GM21619 (cell line): ENCODE data around the gene PGAP6.
"Not testable (repeated sequence)": the region's sequence is repeated elsewhere in the genome, so short reads cannot be mapped to it uniquely, and the experiment has no call there.

Experiments used
- ATAC-seq: cut with Tn5 transposase; IDR thresholded peaks from one replicate; pipeline ENCODE4 v1.9.1; 2021; ENCODE audit not compliant: unreplicated experiment

The PGAP6 gene

GRCh38 chr16:368388-369158, 13.2 kb downstream of the PGAP6 start:
- no peak for ATAC-seq

GRCh38 chr16:367333-367903, 14.4 kb downstream of the PGAP6 start:
- ATAC-seq = no peak

GRCh38 chr16:366476-366875, 15.3 kb downstream of the PGAP6 start:
- ATAC-seq = no peak

- no peak for ATAC-seq
Observed at GRCh38 chr16:364595-365491, 16.9 kb downstream of the PGAP6 start.

- ATAC-seq = no peak
Observed at GRCh38 chr16:363766-364490, 17.9 kb downstream of the PGAP6 start.

GRCh38 chr16:363110-363765, 18.5 kb downstream of the PGAP6 start:
- ATAC-seq = no peak

- ATAC-seq = not testable (repeated sequence)
Observed at GRCh38 chr16:362702-362999, 19.1 kb downstream of the PGAP6 start.

- peak; percentile 67 for ATAC-seq
Observed at GRCh38 chr16:361872-362701, 19.7 kb downstream of the PGAP6 start.

- ATAC-seq = no peak
Observed at GRCh38 chr16:361341-361871, 20.4 kb downstream of the PGAP6 start.

- no peak for ATAC-seq
Observed at GRCh38 chr16:360698-361336, 21.0 kb downstream of the PGAP6 start.

GRCh38 chr16:359871-360697, 21.7 kb downstream of the PGAP6 start:
- no peak for ATAC-seq

GRCh38 chr16:359067-359763, 22.6 kb downstream of the PGAP6 start:
- no peak for ATAC-seq

GRCh38 chr16:356741-357140, 25.0 kb downstream of the PGAP6 start:
- ATAC-seq = no peak

- ATAC-seq = no peak
Observed at GRCh38 chr16:354971-355461, 26.8 kb downstream of the PGAP6 start.

GRCh38 chr16:354291-354881, 27.4 kb downstream of the PGAP6 start:
- no peak for ATAC-seq

GRCh38 chr16:353404-354290, 28.1 kb downstream of the PGAP6 start:
- no peak for ATAC-seq
